ENCODE measurements around the gene PNPLA6.
A peak's percentile ranks its signal among the peaks of the same experiment; 100 is the strongest.

Gene PNPLA6

GRCh38 chr19:7515645-7516151 is 19.8 kb upstream of the PNPLA6 start, which contains the start of gene ZNF358:
Gene ZNF358 (plus strand): TSS chr19:7516103. CDS start chr19:7519243, 3,140 bp downstream.
- DNase-seq (ENCODE audit: low read depth) = peak; percentile 77

- no peak for DNase-seq (ENCODE audit: low read depth)
Observed at GRCh38 chr19:7516333-7516732, 19.2 kb upstream of the PNPLA6 start.

GRCh38 chr19:7516878-7517277 is 18.6 kb upstream of the PNPLA6 start:
- peak; percentile 14 for DNase-seq (ENCODE audit: low read depth)

- DNase-seq (ENCODE audit: low read depth) = no peak
Observed at GRCh38 chr19:7519361-7520130, 16.0 kb upstream of the PNPLA6 start.

GRCh38 chr19:7520131-7521051 is 15.1 kb upstream of the PNPLA6 start:
- DNase-seq (ENCODE audit: low read depth) = no peak

GRCh38 chr19:7521551-7522071 is 13.9 kb upstream of the PNPLA6 start:
- DNase-seq (ENCODE audit: low read depth) = no peak

GRCh38 chr19:7522072-7522922 is 13.2 kb upstream of the PNPLA6 start, which contains the start of gene MCOLN1:
Gene MCOLN1 (plus strand): TSS chr19:7522624. CDS start chr19:7522751, 127 bp downstream.
- DNase-seq (ENCODE audit: low read depth) = peak; percentile 97

- DNase-seq (ENCODE audit: low read depth) = peak; percentile 41
Observed at GRCh38 chr19:7522923-7523667, 12.4 kb upstream of the PNPLA6 start.

GRCh38 chr19:7524523-7524922 is 11.0 kb upstream of the PNPLA6 start:
- DNase-seq (ENCODE audit: low read depth) = no peak

GRCh38 chr19:7524992-7525739 is 10.4 kb upstream of the PNPLA6 start:
- no peak for DNase-seq (ENCODE audit: low read depth)

- DNase-seq (ENCODE audit: low read depth) = no peak
Observed at GRCh38 chr19:7526059-7526929, 9.2 kb upstream of the PNPLA6 start.

GRCh38 chr19:7527516-7528191 is 7.9 kb upstream of the PNPLA6 start:
- no peak for DNase-seq (ENCODE audit: low read depth)

GRCh38 chr19:7528192-7528519 is 7.4 kb upstream of the PNPLA6 start:
- no peak for DNase-seq (ENCODE audit: low read depth)

- no peak for DNase-seq (ENCODE audit: low read depth)
Observed at GRCh38 chr19:7528522-7529245, 6.8 kb upstream of the PNPLA6 start.

GRCh38 chr19:7529246-7529600 is 6.3 kb upstream of the PNPLA6 start:
- no peak for DNase-seq (ENCODE audit: low read depth)

GRCh38 chr19:7529610-7530490 is 5.7 kb upstream of the PNPLA6 start:
- DNase-seq (ENCODE audit: low read depth) = no peak
